Fibroblast of mammary gland (primary cell): ENCODE results near the gene SKIDA1.
A peak's percentile ranks its signal among the peaks of the same experiment; 100 is the strongest.

ENCODE experiments used
- DNase-seq: peaks from one replicate; pipeline ENCODE4 v3.0.0-alpha.2; 2010; ENCODE audit warnings: low read depth
- H3K4me3 ChIP-seq: 2 replicates; pipeline ENCODE4 v1.5.1; 2011; ENCODE audit warnings: low read depth, mild to moderate bottlenecking, low read length, moderate library complexity; ENCODE audit not compliant: control insufficient read depth
- CTCF ChIP-seq: conservative IDR thresholded peaks from 2 replicates; pipeline ENCODE4 v1.5.1; 2011; ENCODE audit warnings: low read depth, low read length, inconsistent platforms; ENCODE audit not compliant: control insufficient read depth, insufficient read depth

SKIDA1 gene

GRCh38 chr10:21512573-21513404 is 12.7 kb downstream of the SKIDA1 start:
- TF ChIP-seq CTCF, result no peak
- DNase-seq, result no peak
- H3K4me3 ChIP-seq, result no peak overlapping the region

GRCh38 chr10:21511946-21512572 is 13.4 kb downstream of the SKIDA1 start:
- DNase-seq, result no peak
- H3K4me3 ChIP-seq, result no peak overlapping the region
- TF ChIP-seq CTCF, result no peak

- TF ChIP-seq CTCF, result no peak
- DNase-seq, result no peak
- H3K4me3 ChIP-seq, result no peak overlapping the region
Observed at GRCh38 chr10:21511095-21511570, 14.3 kb downstream of the SKIDA1 start.

DNA sequence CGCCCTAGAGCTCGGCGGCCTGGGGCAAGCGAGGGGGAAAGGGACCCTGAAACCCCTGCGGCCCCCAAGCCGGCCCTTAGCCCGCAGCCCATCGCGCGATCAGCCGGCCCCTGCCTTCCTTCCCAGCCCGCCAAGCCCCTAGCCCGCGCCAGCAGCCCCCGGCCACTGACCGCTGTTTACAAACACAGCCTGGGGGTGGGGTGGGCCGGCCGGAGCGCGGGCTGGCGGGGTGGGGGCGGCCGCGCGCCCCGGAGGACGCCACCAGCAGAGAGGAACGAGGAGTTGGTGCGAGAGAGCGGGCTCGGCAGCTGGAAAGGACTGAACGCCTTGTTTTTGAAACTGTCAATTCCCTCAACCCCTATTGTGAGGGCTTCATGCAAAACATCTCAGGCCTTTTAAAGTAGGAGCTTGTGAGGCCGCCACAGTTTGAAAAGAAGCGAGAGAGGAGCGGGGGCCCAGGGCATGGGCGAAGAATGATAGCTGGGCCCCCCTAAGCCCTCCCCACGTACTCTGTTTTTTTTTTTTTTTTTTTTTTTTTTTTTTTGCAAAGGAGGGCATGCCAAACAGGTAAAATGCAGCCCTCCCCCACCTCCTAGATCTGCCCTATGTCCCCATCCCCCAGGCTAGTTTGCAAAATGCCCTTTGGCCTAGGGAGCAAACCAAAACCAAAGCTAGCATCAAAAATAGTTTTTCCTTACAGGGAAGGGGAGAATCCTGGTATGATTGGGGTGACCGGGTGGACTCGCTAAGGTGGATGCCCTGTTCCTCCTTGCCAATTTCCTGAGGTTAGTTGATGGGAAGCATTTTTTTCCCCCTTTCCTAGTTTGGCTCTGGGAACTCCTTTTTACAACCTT is 15.0 kb downstream of the SKIDA1 start:
- no peak for TF ChIP-seq CTCF
- peak overlapping the region; percentile 26 for H3K4me3 ChIP-seq
- no peak for DNase-seq

DNA sequence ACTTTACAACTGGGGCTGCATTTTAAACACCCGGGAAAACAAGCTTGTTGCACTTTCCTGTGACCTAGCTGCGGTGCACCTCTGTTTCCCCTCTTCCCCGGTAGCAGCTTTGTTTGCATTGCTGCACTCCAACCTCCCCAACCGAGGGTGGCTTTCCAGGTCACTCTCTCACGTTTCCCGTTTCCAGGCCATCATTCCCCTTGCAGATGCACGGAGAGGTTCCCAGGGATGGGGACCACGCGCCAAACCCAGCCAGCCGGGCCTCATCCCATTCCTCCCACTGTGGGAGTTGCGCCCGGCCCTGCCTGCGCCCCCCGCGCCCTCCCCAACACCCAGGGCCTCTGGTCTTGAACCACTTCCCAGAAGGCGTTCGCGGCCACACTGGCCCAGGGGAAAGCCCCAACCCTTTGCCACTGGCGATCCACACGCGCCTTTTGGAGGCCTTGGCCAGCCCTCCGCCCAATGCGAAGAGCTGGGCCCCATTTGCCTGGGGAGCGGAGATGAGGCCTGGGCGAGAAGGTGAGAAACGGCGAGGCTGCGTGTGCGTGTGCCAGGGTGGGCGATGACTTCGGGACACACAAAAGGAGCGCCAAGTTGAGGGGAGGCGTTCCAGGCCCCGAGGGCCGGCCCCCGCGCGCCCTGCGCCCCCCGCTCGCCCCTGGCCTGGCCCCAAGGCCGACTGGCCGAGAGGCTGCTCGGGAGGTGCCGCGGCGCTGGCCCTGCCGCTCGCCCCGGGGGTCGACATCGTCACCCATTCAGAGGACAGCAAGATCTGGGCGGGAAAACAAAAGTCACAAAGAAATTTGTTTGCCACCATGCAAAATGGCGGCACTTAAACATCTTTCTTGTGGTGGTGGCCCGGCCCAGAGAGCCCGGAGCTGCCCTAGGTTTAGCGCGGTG is 15.9 kb downstream of the SKIDA1 start:
- TF ChIP-seq CTCF, result no peak
- H3K4me3 ChIP-seq, result peak overlapping the region; percentile 26
- no peak for DNase-seq
